Measurements from ENCODE around the gene WBP2NL.
A peak's percentile ranks its signal among the peaks of the same experiment; 100 is the strongest.
"Not testable (repeated sequence)": the region's sequence is repeated elsewhere in the genome, so short reads cannot be mapped to it uniquely, and the experiment has no call there.

WBP2NL gene, protein sequence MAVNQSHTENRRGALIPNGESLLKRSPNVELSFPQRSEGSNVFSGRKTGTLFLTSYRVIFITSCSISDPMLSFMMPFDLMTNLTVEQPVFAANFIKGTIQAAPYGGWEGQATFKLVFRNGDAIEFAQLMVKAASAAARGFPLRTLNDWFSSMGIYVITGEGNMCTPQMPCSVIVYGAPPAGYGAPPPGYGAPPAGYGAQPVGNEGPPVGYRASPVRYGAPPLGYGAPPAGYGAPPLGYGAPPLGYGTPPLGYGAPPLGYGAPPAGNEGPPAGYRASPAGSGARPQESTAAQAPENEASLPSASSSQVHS

DNA sequence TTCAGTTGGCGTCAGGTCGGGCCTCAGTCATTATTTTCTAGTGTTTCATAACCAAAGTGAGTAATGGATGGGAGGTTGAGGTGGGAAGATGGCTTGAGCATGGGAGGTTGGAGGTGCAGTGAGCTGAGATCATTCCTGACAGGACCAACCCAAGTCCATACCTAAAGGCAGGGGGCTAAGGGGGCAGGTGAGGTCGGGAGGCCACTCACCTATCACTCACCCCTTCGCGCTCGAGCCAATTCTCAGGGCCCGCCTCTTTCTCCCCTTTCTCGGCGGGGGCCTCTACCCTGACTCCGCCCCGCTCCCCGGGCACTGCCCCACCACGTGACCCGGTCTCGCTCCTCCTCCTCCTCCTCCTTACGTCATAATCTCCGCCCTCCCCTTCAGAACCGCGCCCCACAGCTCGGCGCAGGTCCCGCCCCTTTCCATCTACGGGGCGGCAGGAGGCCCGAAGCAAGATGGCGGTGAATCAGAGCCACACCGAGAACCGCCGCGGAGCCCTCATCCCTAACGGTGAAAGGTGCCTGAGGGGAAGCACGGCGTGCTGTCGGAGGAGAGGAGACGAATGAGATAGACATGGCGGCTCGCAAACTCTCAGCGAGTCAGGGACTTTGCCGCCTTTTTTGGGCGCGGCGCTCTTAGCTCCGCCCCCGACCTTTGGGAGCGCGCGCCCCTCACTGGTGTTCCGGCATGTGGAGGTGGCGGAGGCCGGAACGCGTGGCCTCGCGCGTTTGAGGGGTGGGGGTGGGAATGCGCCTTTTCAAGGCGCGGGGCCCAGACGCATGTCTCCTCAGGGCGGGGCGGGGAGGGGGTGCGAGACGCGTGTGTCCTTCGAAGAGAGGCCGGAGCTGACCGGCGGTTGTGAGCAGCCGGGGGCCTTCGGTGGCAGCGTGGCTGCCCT is at the start of gene WBP2NL:
Gene WBP2NL, plus strand, starts transcription at position 428 of the 901 bp plus-strand sequence. Its CDS starts 31 bp downstream, at position 459.
- Histone ChIP-seq H3K27ac (peak within 1 kb of the TSS in 17 of 21 experiments; percentile 4 to 78 (median 62)), H3K4me3 (peak within 1 kb of the TSS; percentile 27 to 57 (median 50))

DNA sequence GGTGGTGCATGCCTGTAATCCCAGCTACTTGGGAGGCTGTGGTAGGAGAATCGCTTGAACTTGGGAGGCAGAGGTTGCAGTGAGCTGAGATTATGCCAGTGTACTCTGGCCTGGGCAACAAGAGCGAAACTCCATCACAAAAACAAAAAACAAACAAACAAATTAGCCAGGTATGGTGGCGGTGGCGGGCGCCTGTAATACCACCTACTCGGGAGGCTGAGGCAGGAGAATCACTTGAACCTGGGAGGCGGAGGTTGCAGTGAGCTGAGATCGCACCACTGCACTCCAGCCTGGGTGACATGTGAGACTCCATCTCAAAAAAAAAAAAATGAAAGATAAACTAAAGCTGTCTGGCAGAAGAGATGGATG is 49.7 kb upstream of the WBP2NL start:
- H3K27ac ChIP-seq, H3K4me3 ChIP-seq: not testable (repeated sequence)

DNA sequence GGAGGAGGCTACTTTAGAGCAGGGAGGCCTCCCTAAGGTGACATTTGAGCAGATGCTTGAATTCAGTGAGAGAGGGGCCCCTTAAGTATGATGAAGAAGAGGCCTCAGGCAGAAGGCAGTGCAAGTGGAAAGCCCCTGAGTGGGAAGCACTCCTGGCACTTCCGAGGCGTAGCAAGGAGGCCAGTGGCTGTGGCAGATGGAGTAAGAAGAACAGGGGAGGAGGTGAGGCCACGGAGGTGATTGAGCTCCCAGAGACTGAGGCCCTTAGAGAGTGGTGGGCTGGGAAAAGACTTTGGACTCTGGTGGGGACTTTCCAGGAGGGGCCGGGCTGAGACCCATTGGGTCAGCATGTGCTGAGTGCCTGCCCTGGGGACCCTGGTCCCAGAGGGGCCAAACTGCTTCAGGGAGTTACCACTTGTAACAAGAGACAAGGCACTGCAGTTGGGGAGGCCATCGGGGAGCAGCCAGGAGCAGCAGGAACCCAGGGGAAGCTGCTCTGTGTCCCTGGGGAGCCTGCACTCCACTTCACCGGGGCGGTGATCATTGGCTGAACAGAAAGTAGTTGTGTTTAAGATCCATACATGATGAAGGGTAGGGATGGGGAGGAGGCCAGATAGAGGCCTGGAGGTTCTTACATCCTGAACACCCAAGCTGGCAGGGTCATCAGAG is 49.2 kb upstream of the WBP2NL start:
- H3K4me3 ChIP-seq = no peak overlapping the region
- no peak overlapping the region for H3K27ac ChIP-seq

DNA sequence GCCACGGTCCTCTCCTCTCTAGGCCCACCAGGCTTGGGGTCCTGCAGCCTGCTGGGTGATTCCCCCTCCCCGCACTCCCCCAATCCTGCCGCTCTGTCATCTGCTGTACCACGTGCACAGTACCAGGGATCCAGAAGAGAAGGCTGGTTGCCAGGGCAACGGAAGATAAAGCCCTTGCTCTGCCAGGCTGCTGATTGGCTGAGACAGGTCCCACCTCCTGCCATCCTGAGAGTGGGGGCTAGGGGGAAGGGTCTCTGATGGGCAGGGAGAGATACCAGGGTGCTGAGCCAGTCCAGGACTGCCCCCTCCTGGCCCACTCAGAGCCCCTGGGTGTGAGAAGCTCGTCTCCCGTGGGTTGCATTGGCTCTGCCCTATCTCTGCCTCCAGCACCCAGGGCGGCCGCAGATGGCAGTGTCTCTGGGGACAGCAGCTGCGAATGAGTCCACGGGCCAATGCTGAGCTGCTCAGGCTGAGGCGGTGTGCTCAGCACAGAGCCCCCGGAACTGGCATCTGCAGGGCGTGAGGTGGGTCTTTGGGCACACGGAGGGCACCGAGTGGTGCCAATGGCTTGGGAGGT is 46.6 kb upstream of the WBP2NL start, which contains the start of gene SMIM45:
Gene SMIM45, plus strand, starts transcription at position 253 of the 577 bp plus-strand sequence.
- Histone ChIP-seq H3K27ac (no peak within 1 kb of the TSS), H3K4me3 (no peak within 1 kb of the TSS)

DNA sequence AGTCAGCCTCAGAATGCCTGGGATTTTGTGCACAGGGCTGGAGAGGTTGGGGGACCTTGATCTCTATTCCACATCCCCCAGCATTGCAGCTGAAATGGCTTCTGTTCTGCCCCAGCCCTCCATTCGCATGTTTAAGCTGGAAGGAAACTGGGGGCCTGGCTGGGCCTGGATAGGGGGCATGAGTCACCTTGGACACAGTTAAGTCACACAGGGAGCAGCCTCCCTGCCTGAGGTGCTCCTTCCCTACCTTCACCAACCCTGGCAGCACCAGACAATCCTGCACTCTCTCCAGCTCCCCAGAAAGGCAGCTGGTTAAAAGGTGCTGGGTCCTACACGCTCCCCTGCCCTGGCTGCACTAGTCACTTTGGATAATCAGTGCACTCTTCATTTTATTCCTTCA is 45.9 kb upstream of the WBP2NL start:
- H3K27ac ChIP-seq = no peak overlapping the region
- no peak overlapping the region for H3K4me3 ChIP-seq

DNA sequence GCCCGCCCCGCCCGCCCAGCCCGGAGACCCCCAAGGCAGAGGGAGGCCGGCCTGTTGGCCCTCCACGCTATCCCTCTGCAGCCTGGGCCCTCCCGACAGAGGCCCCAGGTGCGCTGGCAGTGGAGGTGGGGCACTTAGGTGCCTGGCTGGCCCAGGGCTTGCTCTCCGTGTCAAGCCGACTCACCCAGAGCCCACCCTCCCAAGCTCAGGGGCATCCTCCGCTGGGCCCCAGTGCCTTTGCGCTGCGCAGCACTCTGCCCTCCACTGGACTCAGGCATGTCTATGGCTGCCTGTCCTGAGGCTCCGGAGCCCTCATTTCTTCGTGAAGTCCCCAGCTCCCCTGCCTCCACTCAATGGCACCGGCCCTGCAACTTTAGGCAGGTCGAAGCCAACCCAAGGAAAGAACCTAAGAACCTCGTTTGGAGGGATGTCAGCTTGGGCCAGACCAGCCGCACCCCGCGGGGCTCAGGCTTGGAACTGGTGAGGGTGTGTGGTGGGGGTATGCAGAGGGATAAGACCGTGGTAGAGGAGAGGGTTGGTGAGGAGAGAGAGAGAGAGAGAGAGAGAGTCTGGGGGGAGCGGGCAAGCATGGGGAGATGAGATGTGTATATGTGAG is 40.5 kb upstream of the WBP2NL start:
- H3K4me3 ChIP-seq = peak overlapping the region in 4 of 7 experiments; percentile 5 to 27 (median 12)
- H3K27ac ChIP-seq = peak overlapping the region in 1 of 21 experiments; percentile 58

DNA sequence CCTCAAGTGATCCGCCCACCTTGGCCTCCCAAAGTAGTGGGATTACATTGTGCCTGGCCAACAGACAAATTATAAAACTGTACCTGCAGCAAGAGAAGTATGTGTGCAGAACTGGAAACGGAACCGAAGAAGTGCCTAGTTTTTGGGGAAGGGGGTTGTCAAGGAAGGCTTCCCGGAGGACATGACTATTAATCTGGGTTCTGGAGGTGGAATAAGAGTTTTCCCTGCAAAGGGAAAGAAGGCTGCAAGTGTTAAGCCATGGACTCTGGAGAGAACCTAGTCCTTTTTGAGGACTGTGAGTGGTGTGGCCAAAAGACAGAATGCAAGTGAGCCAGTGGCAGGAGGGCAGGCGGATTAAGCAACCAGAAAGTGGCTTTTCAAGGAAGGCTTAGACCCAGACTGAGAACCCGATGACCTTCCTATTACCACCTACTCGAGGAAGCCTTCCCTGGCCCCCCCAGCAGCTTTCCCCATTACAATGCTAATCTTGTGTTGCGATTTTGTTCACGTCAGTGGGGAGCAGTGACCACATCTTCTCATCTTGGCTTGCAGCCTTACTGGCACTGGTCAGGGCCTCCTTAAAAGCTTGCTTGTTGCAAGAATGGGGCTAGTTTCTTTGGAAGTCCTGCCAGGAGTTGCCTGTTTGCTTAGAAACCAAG is 35.0 kb upstream of the WBP2NL start:
- H3K27ac ChIP-seq = peak overlapping the region in 1 of 21 experiments; percentile 17
- H3K4me3 ChIP-seq = no peak overlapping the region

DNA sequence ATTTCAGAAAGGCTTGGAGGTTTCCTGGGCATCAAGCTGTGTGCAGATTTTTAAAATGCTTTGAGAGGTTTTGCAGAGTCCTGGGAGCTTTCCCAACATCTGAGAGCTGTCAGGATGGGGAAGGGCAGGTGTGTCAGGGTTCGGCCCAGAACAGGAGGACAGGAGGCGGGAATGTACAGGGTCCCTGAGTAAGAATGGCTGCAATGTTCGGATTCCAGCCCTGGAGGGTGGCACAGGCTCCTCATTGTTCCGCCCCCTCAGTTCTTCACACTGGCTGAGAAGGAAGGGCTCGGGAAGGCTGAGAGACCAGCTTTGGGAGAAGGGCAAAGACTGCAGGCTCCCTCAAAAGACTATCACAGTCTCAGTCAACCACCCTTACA is 34.5 kb upstream of the WBP2NL start:
- H3K27ac ChIP-seq = peak overlapping the region in 1 of 21 experiments; percentile 57

DNA sequence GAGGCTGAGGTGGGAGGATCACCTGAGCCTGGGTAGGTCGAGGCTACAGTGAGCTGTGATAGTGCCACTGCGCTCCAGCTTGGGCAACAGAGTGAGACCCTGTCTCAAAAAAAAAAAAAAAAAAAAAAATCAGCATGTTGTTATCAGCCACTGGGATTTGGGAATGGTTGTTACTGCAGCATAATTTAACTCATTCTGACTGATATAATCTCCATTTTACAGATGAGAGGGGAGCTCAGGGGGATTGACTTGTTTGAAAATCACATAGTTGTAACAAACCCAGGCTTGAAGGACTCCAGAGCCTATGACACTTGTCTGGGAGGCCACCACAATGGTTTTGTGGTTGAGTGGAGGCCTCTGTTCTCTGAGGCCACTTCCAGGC is 32.4 kb upstream of the WBP2NL start:
- no peak overlapping the region for H3K27ac ChIP-seq
- no peak overlapping the region for H3K4me3 ChIP-seq

More for the DNA sequence above, 34.5 kb upstream of the WBP2NL start:
- H3K4me3 ChIP-seq = no peak overlapping the region

DNA sequence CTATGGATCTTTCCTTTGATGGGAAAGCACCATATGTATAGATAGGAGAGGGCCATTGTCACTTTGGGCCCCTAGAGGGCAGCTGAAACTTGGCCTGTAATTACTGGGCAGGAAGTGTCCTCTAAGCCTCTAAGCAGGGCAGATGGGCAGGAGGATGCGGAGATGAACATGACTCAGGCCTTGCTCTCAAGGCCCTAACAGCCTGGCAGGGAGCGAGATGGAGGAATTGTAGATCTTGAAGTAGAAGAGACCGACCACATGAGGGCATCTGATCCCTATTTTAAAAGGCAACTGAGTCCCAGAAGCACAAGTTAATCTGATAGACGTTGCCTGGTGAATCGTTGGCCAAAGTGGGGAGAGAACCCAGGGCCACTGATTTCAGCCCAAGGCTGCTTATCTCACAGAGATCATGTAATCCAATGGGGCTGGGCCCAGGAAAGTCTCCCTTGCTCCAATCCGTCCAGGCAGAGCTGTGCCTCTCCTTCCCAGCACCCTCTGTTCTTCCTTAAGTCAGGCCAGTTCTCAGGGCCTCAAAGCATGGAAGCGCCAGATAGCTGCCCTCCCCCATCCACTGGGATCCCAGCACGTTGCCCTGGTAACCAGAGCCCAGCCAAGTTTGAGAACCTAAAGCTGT is 31.9 kb upstream of the WBP2NL start:
- Histone ChIP-seq H3K4me3 (no peak overlapping the region), H3K27ac (no peak overlapping the region)

DNA sequence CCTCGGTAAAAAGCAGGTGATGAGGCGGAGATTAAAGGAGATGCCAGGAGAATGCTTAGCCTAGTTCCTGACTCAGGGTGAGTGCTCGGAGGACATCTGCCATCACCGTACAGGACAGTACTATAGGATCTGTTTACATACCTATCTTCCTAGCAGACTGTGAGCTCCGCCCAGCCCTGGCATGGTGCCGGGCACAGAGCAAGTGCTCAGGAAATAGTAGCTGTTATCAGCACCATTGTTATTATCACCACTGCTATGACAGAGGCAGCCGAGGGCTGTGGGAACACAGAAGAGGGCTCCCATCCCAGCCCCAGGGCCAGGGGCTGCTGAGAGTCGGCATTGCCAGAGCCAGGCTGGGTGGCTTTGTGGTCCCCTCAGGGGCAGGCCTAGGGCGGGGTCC is 30.0 kb upstream of the WBP2NL start:
- Histone ChIP-seq H3K4me3 (no peak overlapping the region), H3K27ac (no peak overlapping the region)

DNA sequence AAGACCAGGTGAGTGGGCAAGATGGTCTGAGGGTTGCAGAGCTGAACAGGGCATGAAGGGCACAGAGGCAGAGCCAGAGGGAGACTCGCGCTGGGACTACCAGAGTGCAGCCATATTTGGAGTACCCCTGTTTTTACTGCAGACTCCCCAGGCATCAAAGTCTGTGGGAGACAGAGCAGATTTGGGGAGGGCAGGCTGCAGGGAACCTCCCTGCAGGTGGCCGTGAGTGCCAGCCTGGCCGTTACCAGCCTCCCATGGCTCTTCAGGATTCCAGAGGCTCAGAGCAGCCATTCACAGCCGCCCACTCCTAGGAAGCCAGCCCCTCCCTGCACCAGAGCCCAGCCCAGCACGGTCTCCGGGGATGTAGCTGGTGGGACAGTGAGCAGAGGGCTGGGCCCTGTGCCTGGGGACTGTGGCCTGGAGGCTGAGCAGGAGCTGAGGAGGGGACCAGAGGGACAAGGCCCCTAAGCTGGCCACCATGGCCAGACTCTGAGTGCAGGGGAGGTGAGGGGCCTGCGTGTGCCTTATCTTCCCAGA is 29.4 kb upstream of the WBP2NL start, which contains the start of gene SEPTIN3:
Gene SEPTIN3, plus strand, starts transcription at position 334 of the 537 bp plus-strand sequence. CDS start 2,050 bp downstream, outside the sequence.
- no peak within 1 kb of the TSS for H3K27ac ChIP-seq
- H3K4me3 ChIP-seq = no peak within 1 kb of the TSS

DNA sequence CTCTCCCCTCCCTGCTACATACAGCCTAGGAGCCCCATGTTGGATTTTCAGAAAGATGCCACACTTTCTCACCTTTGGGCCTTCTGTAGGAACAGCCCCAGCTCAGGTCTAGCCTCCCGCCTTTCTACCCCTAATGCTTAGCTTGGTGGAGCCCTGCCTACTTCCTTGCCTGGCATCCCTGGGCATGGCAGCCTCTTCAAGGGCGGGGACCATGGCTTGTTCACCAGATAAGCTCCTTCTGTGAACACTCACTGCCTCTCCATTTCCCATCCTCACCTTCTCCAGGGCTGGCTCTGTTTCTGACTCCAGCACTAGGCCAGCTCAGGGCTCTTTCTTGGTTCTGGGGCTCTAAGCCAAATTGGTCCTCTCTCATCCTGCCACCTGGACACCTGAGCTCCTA is 28.0 kb upstream of the WBP2NL start:
- Histone ChIP-seq H3K27ac (no peak overlapping the region), H3K4me3 (no peak overlapping the region)

DNA sequence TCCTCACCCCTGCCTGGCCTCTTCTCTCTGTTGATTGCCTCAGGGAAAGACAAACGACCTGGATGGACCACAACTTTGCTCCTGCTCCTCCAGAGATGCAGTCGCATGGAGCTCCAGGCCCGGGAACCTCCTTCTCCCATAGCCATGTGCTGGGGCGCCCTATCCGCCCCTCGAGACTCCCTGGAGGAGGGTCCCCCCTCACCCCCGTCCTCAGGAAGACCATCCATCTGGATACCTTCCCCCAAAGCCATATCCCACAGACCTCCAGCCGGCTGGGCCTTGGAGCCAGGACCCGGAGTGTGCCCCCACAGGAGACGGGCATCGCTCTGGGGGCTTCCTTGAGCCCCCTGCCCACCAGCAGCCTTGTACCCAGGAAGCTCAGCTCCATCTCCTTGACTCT is 27.2 kb upstream of the WBP2NL start:
- Histone ChIP-seq H3K4me3 (no peak overlapping the region), H3K27ac (no peak overlapping the region)

DNA sequence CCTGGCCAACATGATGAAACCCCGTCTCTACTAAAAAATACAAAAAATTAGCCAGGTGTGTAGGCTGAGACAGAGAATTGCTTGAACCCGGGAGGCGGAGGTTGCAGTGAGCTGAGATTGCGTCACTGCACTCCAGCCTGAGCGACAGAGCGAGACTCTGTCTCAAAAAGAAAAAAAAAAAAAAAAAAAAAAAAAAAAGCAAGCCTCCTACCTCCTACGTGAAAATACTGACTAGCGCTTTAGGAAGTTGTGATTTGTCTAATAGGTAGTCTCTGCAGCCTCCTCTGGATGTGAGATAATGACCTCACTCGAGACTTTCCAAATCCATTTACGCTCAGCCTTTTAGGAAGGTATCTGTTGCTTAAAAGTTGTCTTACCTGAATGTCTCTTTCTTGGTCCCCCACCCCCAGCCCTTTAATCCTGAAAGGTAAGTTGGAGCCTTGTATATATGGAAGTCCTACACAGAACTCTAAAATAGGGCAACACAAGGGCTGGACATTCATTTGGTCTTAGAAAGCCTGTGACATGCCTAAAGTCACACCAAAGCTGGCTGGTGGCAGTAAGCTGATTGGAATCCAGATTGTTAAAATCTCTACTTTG is 23.8 kb upstream of the WBP2NL start:
- H3K27ac ChIP-seq = no peak overlapping the region
- H3K4me3 ChIP-seq = no peak overlapping the region

DNA sequence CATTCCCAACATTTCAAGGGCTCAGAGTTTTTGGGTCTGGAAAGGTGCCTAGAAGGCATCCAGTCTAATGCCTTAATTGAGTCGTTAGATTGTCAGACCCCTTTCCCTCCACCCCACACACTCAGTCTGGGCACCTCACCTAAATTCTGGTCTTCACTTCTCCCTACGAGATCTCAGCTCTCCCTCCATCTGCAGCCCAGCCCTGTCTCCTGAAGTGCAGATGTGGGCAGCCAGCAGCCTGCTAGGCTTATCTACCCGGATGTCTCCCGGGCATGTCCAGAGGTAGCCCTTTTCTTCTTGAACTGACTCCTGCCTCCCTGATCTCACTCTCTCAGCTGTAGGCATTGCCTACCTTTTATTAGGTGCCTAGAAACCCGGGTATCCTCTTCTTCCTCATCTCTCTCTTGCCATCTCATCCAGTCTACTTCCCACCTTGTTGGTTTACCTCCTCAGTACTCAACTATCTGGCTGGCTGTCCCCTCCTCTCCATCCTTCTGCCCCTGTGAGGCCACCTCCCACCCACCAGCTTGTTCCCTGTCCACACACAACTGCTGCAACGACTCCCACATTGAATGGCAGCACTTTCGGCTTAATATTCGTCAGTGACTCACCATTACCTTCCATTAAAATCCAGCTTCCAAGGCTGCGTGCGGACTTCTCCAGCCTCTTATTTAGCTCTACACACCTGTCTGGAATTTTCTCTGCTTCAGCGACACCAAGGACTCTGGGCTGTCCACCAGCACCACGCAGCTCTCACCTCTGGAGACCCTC is 23.1 kb upstream of the WBP2NL start:
- Histone ChIP-seq H3K27ac (no peak overlapping the region), H3K4me3 (no peak overlapping the region)

Measured in skin epidermis (tissue), 12 donors.